HCT116 (cell line): ENCODE results near the gene RNF225. TPM values are rescaled to one million over a fixed set of nuclear protein-coding genes. Genes with fewer than 3 reads are reported as not detected.
"Not testable (repeated sequence)": the region's sequence is repeated elsewhere in the genome, so short reads cannot be mapped to it uniquely, and the experiment has no call there.

Source experiments
- ATAC-seq: fragments of 200-7000 bp; cut with Tn5 transposase; 2 replicates; pipeline ENCODE4 v1.9.1; 2020; ENCODE audit warnings: mild to moderate bottlenecking, moderate library complexity
- BruUV-seq: library from RNA; stranded (reverse); fragments of 400-500 nt; replicated peaks from 2 replicates; lab custom pipeline; 2021; lab: Mats Ljungman, UMichigan
- CTCF ChIA-PET: fragments of 300-600 bp; sonication (Branson Sonifier 250); formaldehyde crosslinking; loops from one replicate; lab custom pipeline; 2021; ENCODE audit warnings: antibody characterized with exemption; lab: Charles Lee
- POLR2A ChIA-PET: fragments of 300-600, 350-600 bp; sonication (Branson Sonifier 250); formaldehyde crosslinking; loops from one replicate; lab custom pipeline; 2021; ENCODE audit warnings: antibody characterized with exemption; lab: Charles Lee
- RAD21 ChIA-PET, 2 experiments: fragments of 300-600 bp; sonication (Branson Sonifier 250); formaldehyde crosslinking; loops; one replicate each; lab custom pipeline; 2023; ENCODE audit warnings: low total read pairs in 2 of 2; ENCODE audit not compliant: uncharacterized antibody in 2 of 2, unreplicated experiment in 2 of 2, low non-redundant PET in 1 of 2; lab: Charles Lee
- DNase-seq: peaks from one replicate; pipeline ENCODE4 v3.0.0-alpha.2; 2010; ENCODE audit warnings: low read depth, low spot score
- H2AFZ ChIP-seq: fragments of 200-600 bp; shearing (Covaris generic), sonication (generic); 2 replicates; pipeline ENCODE4 v1.6.1; 2017; ENCODE audit warnings: low read depth, mixed run types, mixed read lengths, antibody characterized with exemption, low read length; ENCODE audit not compliant: poor library complexity, severe bottlenecking
- H3K27ac ChIP-seq: 2 replicates; pipeline ENCODE4 v1.5.1; 2012; ENCODE audit warnings: low read depth, low read length
- H3K27me3 ChIP-seq: fragments of 200-600 bp; sonication (generic); 2 replicates; pipeline ENCODE4 v1.6.1; 2016; ENCODE audit warnings: mixed run types, low read length, mixed read lengths; ENCODE audit not compliant: insufficient read depth
- H3K36me3 ChIP-seq, 2 experiments: fragments of 200-500 bp in 1 of 2; fragments of 200-600 bp in 1 of 2; sonication (Bioruptor generic) in 1 of 2; sonication (generic) in 1 of 2; 2 replicates each; pipeline versions ENCODE4 v1.5.1 to v1.6.1; 2014 to 2016; ENCODE audit warnings: low read length in 2 of 2, inconsistent platforms in 1 of 2, mixed read lengths in 1 of 2, mixed run types in 1 of 2; ENCODE audit not compliant: insufficient read depth in 2 of 2, control insufficient read depth in 1 of 2
- H3K4me1 ChIP-seq, 2 experiments: fragments of 200-600 bp in 1 of 2; sonication (generic) in 1 of 2; 2 replicates each; pipeline versions ENCODE4 v1.5.1 to v1.6.1; 2012 to 2017; ENCODE audit warnings: low read length in 2 of 2, inconsistent platforms in 1 of 2, mild to moderate bottlenecking in 1 of 2, mixed read lengths in 1 of 2, mixed run types in 1 of 2, moderate library complexity in 1 of 2; ENCODE audit not compliant: insufficient read depth in 2 of 2, control insufficient read depth in 1 of 2
- H3K4me2 ChIP-seq: fragments of 200-600 bp; sonication (generic); 2 replicates; pipeline ENCODE4 v1.6.1; 2017; ENCODE audit warnings: mixed run types, low read length, mixed read lengths
- H3K4me3 ChIP-seq, 2 experiments: fragments of 200-600 bp in 1 of 2; sonication (generic) in 1 of 2; replicated peaks in 1 of 2; 2 replicates each; pipeline ENCODE4 v1.5.1; 2011 to 2016; ENCODE audit warnings: low read length in 2 of 2, control low read depth in 1 of 2, low read depth in 1 of 2, mild to moderate bottlenecking in 1 of 2, mixed read lengths in 1 of 2, mixed run types in 1 of 2
- H3K79me2 ChIP-seq: fragments of 200-600 bp; sonication (generic); 2 replicates; pipeline ENCODE4 v1.6.1; 2017; ENCODE audit warnings: mild to moderate bottlenecking, mixed run types, low read length, moderate library complexity, mixed read lengths; ENCODE audit not compliant: insufficient read depth
- H3K9ac ChIP-seq: fragments of 200-600 bp; sonication (generic); 2 replicates; pipeline ENCODE4 v1.6.1; 2016; ENCODE audit warnings: low read length, mixed read lengths
- H3K9me2 ChIP-seq: fragments of 200-600 bp; sonication (generic), shearing (Covaris generic); 2 replicates; pipeline ENCODE4 v1.6.1; 2017; ENCODE audit warnings: mixed run types, mild to moderate bottlenecking, moderate library complexity; ENCODE audit not compliant: insufficient read depth
- H3K9me3 ChIP-seq, 2 experiments: fragments of 200-500 bp in 1 of 2; fragments of 200-600 bp in 1 of 2; sonication (Bioruptor generic) in 1 of 2; sonication (generic) in 1 of 2; 2 replicates each; pipeline ENCODE4 v1.6.1; 2014 to 2017; ENCODE audit warnings: low read length in 2 of 2, mixed read lengths in 2 of 2, inconsistent platforms in 1 of 2, low read depth in 1 of 2, mild to moderate bottlenecking in 1 of 2, mixed run types in 1 of 2, moderate library complexity in 1 of 2; ENCODE audit not compliant: control insufficient read depth in 1 of 2, insufficient read depth in 1 of 2
- H4K20me1 ChIP-seq: fragments of 200-600 bp; sonication (generic), shearing (Covaris generic); 2 replicates; pipeline ENCODE4 v1.6.1; 2017; ENCODE audit warnings: mixed run types, mild to moderate bottlenecking, moderate library complexity; ENCODE audit not compliant: insufficient read depth
- intact Hi-C: fragments of 100-400 bp; cut with micrococcal nuclease; formaldehyde crosslinking; loops from 2 replicates; pipeline ENCODE4 v1.10.0; 2022
- microRNA-seq: library from miRNA; unstranded; fragments of <30 nt; microRNA quantifications from one replicate; pipeline ENCODE4, GENCODE V29; 2016; ENCODE audit warnings: borderline number of aligned reads
- total RNA-seq: library from RNA; stranded (reverse); gene quantifications from one replicate; pipeline ENCODE4 v1.2.1, GENCODE V29; 2021; ENCODE audit not compliant: unreplicated experiment
- TF ChIP-seq, protein P1 (sequence below): IDR thresholded peaks from 2 replicates; pipeline ENCODE4 v1.6.1; 2011; ENCODE audit warnings: mild to moderate bottlenecking, low read length, moderate library complexity; ENCODE audit not compliant: insufficient replicate concordance; ENCODE audit errors: extremely low read depth

The RNF225 gene
- total RNA-seq, 1 experiment from 2014 or later: 1.2 TPM

DNA sequence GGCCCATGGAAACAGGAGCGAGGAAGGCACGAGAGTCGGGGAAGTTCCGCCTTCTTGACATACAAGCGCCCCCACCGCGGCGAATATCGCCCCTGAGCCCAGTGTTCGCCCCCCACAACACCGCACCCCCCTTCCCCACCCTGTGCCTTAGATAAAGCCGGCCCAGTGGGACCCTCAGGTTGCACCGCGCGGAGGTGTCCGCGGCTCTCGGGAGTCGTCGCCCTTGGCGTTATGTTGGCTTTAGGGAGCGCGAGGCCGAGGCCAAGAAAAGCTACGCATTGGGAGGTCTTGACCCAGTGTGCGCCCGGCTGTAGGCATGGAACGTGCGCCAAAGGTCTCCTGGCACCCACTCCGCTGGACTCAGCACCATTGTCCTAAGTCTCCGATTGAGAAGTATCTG is 45.1 kb downstream of the RNF225 start (continued):
- TF ChIP-seq, protein P1, sequence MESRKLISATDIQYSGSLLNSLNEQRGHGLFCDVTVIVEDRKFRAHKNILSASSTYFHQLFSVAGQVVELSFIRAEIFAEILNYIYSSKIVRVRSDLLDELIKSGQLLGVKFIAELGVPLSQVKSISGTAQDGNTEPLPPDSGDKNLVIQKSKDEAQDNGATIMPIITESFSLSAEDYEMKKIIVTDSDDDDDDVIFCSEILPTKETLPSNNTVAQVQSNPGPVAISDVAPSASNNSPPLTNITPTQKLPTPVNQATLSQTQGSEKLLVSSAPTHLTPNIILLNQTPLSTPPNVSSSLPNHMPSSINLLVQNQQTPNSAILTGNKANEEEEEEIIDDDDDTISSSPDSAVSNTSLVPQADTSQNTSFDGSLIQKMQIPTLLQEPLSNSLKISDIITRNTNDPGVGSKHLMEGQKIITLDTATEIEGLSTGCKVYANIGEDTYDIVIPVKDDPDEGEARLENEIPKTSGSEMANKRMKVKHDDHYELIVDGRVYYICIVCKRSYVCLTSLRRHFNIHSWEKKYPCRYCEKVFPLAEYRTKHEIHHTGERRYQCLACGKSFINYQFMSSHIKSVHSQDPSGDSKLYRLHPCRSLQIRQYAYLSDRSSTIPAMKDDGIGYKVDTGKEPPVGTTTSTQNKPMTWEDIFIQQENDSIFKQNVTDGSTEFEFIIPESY: no peak
- TF ChIP-seq, all 23 proteins: peak for 0

DNA sequence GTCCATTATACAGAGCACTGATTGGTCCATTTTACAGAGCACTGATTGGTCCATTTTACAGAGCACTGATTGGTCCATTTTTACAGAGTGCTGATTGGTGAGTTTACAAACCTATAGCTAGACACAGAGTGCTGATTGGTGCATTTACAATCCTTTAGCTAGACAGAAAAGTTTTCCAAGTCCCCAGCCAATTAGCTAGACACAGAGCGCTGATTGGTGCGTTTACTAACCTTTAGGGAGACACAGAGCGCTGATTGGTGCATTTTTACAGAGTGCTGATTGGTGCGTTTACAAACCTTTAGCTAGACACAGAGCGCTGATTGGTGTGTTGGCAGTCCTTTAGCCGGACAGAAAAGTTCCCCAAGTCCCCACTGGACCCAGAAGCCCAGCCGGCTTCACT is 47.5 kb downstream of the RNF225 start:
- H3K9me2 ChIP-seq, H3K36me3 ChIP-seq, H4K20me1 ChIP-seq, POLR2A ChIA-PET, H3K27me3 ChIP-seq, RAD21 ChIA-PET, H3K79me2 ChIP-seq, H3K27ac ChIP-seq, H3K9me3 ChIP-seq, H2AFZ ChIP-seq, intact Hi-C loops, ATAC-seq, H3K4me1 ChIP-seq, H3K4me3 ChIP-seq, BruUV-seq, H3K4me2 ChIP-seq, DNase-seq, CTCF ChIA-PET, H3K9ac ChIP-seq: not testable (repeated sequence)

Small RNA genes lying within 50 kb of the gene (microRNA-seq; reads per million reads assigned to microRNA genes)
- gene MIR4754: not detected

Other genes starting within 250 kb of the RNF225 start
- 1.7 TPM for gene ZNF329, start 244.9 kb upstream of the RNF225 start, total RNA-seq
- 7.8 TPM for gene ZNF274, start 212.6 kb upstream of the RNF225 start, total RNA-seq
- 46.3 TPM for gene ZNF544, start 166.7 kb upstream of the RNF225 start, total RNA-seq
- 6.4 TPM for gene ZNF8, start 116.7 kb upstream of the RNF225 start, total RNA-seq
- 28.1 TPM for gene ERVK3-1, start 90.3 kb upstream of the RNF225 start, total RNA-seq
- gene ZSCAN22, start 68.7 kb upstream of the RNF225 start, total RNA-seq: 4.6 TPM
- 1.2 TPM for gene A1BG, start 42.2 kb upstream of the RNF225 start, total RNA-seq
- gene ZNF497, start 32.9 kb upstream of the RNF225 start, total RNA-seq: 5.1 TPM
- 3.2 TPM for gene ZNF837, start 14.6 kb upstream of the RNF225 start, total RNA-seq
- gene RPS5, start 8.4 kb upstream of the RNF225 start, total RNA-seq: 1,982 TPM
- gene ZNF584, start 13.0 kb downstream of the RNF225 start, total RNA-seq: 25.8 TPM
- gene ZNF132, start 44.5 kb downstream of the RNF225 start, total RNA-seq: not detected
- 9.4 TPM for gene ZNF324B, start 56.0 kb downstream of the RNF225 start, total RNA-seq
- 11.3 TPM for gene ZNF324, start 71.4 kb downstream of the RNF225 start, total RNA-seq
- gene ZNF446, start 80.7 kb downstream of the RNF225 start, total RNA-seq: 6.5 TPM
- gene SLC27A5, start 116.3 kb downstream of the RNF225 start, total RNA-seq: 27.1 TPM
- gene ZBTB45, start 124.2 kb downstream of the RNF225 start, total RNA-seq: 12.0 TPM
- 908 TPM for gene TRIM28, start 148.4 kb downstream of the RNF225 start, total RNA-seq
- gene CHMP2A, start 159.4 kb downstream of the RNF225 start, total RNA-seq: 125 TPM
- 120 TPM for gene UBE2M, start 163.0 kb downstream of the RNF225 start, total RNA-seq
- 33.0 TPM for gene MZF1, start 177.7 kb downstream of the RNF225 start, total RNA-seq